SK-N-SH (cell line): ENCODE data around the gene PDE4D.

ENCODE experiments used
- CHD2 ChIP-seq: fragments of 150-350 bp; IDR thresholded peaks from 2 replicates; pipeline ENCODE4 v1.6.1; 2018; ENCODE audit warnings: low read length; ENCODE audit not compliant: partially characterized antibody
- CTCF ChIP-seq: fragments of 200-600 bp; sonication (generic); IDR thresholded peaks from 2 replicates; pipeline ENCODE4 v1.6.1; 2017; ENCODE audit warnings: antibody characterized with exemption, mild to moderate bottlenecking, moderate library complexity
- ELF1 ChIP-seq: IDR thresholded peaks from 2 replicates; pipeline ENCODE4 v1.4.0; 2012
- EZH2phosphoT487 ChIP-seq: fragments of 200-600 bp; sonication (generic); IDR thresholded peaks from 2 replicates; pipeline ENCODE4 v1.6.1; 2017; ENCODE audit warnings: low read depth, mixed run types, mild to moderate bottlenecking, antibody characterized with exemption, moderate library complexity, borderline replicate concordance
- GATA2 ChIP-seq: sonication (generic); formaldehyde crosslinking; IDR thresholded peaks from 2 replicates; pipeline ENCODE4 v1.5.0; 2020; ENCODE audit warnings: mild to moderate bottlenecking, missing genetic modification reagents
- JUND ChIP-seq: IDR thresholded peaks from 2 replicates; pipeline ENCODE4 v1.4.0; 2012
- MAX ChIP-seq: IDR thresholded peaks from 2 replicates; pipeline ENCODE4 v1.4.0; 2012; ENCODE audit warnings: low read depth
- NRF1 ChIP-seq: IDR thresholded peaks from 2 replicates; pipeline ENCODE4 v1.6.1; 2012; ENCODE audit warnings: low read depth, mild to moderate bottlenecking, low read length
- POLR2AphosphoS5 ChIP-seq: IDR thresholded peaks from 2 replicates; pipeline ENCODE4 v1.6.1; 2012; ENCODE audit warnings: low read depth, low read length
- RCOR1 ChIP-seq: fragments of 150-350 bp; IDR thresholded peaks from 2 replicates; pipeline ENCODE4 v1.6.1; 2017; ENCODE audit warnings: antibody characterized with exemption, low read length
- RXRA ChIP-seq: IDR thresholded peaks from 2 replicates; pipeline ENCODE4 v1.4.0; 2012; ENCODE audit warnings: low read depth, mild to moderate bottlenecking, borderline replicate concordance
- TAF1 ChIP-seq: IDR thresholded peaks from 2 replicates; pipeline ENCODE4 v1.6.1; 2012; ENCODE audit warnings: low read depth, mild to moderate bottlenecking, low read length, moderate library complexity, borderline replicate concordance
- USF2 ChIP-seq: fragments of 150-350 bp; IDR thresholded peaks from 2 replicates; pipeline ENCODE4 v1.6.1; 2017; ENCODE audit warnings: antibody characterized with exemption, low read length, low read depth, borderline replicate concordance
- YY1 ChIP-seq: IDR thresholded peaks from 2 replicates; pipeline ENCODE4 v1.4.0; 2012; ENCODE audit warnings: low read depth, mild to moderate bottlenecking

GRCh38 chr5:59758566-59758965 lies 135.0 kb downstream of the PDE4D start:
- no peak for TF ChIP-seq EZH2phosphoT487
- no peak for TF ChIP-seq MAX
- TF ChIP-seq CTCF: no peak
- no peak for TF ChIP-seq POLR2AphosphoS5
- TF ChIP-seq USF2: no peak
- no peak for TF ChIP-seq TAF1
- no peak for TF ChIP-seq CHD2
- TF ChIP-seq ELF1: no peak
- no peak for TF ChIP-seq NRF1
- no peak for TF ChIP-seq RCOR1
- no peak for TF ChIP-seq GATA2
- no peak for TF ChIP-seq YY1
- 0 out of 2 replicates have a peak, but pooled peaks have one; percentile 9 for TF ChIP-seq JUND
- TF ChIP-seq RXRA: no peak
